NCI-H510A (cell line): ENCODE results near the gene FAXDC2.

Source experiments
- DNase-seq: peaks from one replicate; lab custom pipeline; 2025; lab: John Stamatoyannopoulos, UW

Gene FAXDC2

GRCh38 chr5:154850255-154851062 lies at the start of gene FAXDC2:
FAXDC2 (minus strand) TSS chr5:154850603; CDS start chr5:154838178, 12,425 bp downstream.
- no peak for DNase-seq

- no peak for DNase-seq
Measured at GRCh38 chr5:154900066-154900465, 49.7 kb upstream of the FAXDC2 start.

GRCh38 chr5:154899151-154899816 lies 48.9 kb upstream of the FAXDC2 start:
- DNase-seq = no peak

GRCh38 chr5:154898210-154898609 lies 47.8 kb upstream of the FAXDC2 start:
- no peak for DNase-seq

DNA sequence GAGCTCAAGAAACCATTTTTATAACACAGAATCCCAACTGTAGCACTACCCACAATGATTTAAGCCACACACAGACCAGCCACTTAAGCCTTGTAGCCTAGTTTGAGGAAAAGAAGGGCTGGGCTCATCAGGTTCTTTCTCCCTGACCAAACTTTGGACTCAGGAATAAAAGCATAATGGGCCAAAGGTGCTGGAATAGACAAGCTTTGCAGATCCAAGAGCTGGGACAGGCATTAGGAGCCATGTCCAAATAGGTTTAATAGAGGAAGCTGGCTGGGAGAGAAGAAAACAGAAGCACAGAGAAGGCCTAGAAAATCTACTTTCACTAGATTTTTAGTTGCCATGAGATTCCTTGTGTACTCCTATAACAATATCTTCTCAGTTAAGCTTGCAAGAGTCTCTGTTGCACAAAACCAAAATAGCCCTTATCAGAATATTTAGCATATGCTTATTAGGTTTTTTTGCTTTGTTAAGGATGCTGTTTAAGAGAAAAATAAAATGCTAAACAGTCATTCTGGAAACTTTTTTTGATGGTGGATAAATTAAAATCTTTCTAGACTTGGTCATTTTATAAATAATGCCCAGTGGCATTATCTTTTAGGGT lies 46.3 kb upstream of the FAXDC2 start:
- no peak for DNase-seq

- no peak for DNase-seq
Measured at GRCh38 chr5:154895606-154896561, 45.5 kb upstream of the FAXDC2 start.

DNA sequence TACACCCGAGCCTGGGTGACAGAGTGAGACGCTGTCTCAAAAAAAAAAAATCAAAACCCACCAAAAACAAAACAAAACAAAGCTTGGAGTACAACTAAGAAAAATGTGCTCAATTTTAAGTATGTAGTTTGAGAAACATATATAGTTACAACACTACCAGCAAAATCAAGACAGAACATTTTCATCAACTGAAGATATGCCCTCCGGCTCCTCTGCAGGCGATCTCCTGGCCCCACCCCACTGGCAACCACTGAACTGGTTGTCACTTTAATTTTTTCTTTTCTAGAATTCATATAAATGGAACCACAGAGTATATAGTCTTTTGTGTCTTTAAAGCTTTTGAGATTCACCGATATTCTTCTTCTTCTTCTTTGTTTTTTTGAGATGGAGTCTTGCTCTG lies 43.0 kb upstream of the FAXDC2 start:
- no peak for DNase-seq

- DNase-seq = no peak
Measured at GRCh38 chr5:154892369-154892771, 42.0 kb upstream of the FAXDC2 start.

DNA sequence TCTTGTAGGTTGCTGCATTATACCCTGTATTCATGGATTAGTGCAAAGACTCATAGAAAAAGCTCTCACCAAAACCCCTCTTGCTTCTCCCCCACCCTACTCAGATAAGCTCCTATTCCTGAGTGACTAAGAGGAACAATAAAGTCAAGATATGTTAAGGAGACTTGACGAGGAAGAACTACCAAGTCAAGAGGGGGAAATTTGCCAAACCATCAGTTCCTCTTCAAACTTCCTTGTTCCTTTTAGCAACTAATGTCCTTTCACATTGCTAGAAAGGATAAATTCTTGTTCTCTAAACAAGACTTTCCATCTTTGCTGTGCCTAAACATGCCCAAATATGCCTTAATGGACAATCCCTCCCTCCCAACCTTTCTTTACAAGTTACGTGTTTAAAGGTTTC lies 35.0 kb upstream of the FAXDC2 start:
- DNase-seq = no peak

DNA sequence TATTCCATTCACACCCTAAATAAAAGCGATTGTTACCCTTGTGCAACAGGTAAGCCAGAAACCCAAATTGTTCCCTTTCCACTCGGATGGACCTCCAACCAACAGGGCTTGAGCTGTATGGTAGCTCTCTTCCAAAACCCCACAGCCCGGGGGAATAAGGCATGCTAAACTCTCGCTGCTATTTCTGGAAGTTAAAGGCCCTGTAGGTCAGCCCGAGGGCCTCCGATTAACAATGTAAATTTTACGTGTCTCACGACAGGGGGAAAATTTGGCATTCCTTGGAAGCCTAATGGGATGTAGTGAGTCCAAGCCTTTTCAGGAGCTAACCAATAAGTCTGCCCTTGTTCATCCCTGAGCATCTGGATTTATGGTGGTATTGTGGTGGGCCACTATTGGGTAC lies 34.0 kb upstream of the FAXDC2 start:
- DNase-seq = no peak

- DNase-seq = no peak
Measured at GRCh38 chr5:154881986-154882385, 31.6 kb upstream of the FAXDC2 start.

DNA sequence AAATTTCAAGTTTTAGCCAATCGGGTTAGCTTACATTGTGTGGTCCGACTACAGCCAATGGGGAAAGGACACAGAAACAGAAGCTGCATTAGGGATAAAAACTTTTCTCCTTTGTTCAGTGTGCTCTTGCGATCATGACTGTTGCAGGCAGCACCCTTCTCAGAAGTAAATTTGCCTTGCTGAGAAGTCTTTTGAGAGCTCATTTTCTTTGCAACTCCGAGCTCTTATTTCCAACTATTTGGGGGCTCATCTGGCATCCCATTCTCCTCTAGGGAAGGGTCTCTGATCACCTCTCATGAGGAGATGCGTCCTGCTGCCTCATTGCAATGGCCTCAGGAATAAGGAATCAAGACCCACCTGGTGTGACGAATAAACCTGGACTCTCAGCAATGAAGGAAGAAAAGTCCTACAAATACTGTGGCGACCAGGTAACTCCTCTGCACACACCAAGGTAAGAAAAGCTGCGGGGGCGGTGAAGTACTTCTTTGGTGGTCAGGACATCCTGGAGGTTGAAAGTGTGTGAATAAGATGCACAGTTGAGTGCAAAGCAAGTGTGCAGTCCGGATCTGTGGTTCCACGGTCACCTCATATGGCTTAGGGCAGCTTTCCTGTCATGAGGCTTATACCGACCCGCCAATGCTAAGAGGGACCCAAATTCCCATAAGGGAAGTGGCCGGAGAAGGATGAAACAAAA lies 28.4 kb upstream of the FAXDC2 start:
- no peak for DNase-seq

GRCh38 chr5:154873791-154874331 lies 23.5 kb upstream of the FAXDC2 start:
- no peak for DNase-seq

DNA sequence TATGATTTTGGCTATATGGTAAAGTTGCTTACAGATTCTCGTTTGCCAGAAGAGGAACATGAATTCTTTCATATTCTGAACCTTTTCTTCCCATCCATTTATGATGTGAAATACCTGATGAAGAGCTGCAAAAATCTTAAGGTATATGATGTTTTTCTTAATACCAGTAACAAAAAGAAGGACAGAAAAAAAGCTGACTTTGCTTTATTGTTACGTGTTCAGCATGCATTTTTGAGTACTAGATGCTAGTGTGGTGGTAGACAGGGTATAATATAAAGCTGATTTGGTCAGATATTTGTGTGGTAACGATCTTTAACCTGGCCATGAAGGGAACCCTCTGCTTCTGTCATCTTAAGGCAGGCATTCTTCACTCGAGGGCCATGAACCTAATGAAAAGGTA lies 21.3 kb upstream of the FAXDC2 start:
- DNase-seq = no peak

DNA sequence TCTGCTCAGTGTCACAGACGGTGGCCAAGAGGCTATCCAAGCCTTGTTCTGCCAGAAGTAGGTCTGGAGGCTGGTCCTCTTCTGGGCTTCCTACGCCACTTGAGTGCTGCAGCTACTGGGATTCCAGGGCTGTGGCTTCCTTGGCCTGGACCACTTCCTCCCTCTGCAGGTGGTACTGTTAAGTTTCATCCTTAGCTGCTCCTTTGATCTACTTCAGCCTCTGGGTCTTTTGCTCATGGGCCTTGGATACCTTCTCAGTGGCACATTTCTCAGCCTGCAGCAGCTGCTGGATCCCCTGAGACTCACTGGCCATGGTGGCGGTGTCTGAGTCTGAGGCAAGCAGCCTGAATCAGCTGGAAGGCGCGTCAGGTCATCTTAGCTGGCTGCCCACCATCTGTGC lies 18.3 kb upstream of the FAXDC2 start:
- DNase-seq = no peak

DNA sequence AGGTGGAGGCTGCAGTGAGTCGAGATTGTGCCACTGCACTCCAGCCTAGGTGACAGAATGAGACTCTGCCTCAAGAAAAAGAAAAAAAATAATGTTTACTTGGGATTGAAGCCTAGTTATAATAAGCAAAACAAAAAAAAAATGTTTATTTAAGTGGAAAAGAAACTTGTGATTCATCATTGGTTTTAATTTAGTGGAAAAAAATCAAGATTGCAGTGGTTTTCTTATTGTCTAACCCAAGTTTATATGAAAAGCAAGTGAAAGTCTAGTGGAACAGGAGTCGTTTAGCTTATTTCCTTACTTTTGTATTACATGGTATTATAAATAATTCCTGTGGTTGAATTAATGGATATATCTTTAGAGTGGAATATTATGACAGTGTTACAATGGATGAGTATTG lies 16.4 kb upstream of the FAXDC2 start:
- no peak for DNase-seq

DNA sequence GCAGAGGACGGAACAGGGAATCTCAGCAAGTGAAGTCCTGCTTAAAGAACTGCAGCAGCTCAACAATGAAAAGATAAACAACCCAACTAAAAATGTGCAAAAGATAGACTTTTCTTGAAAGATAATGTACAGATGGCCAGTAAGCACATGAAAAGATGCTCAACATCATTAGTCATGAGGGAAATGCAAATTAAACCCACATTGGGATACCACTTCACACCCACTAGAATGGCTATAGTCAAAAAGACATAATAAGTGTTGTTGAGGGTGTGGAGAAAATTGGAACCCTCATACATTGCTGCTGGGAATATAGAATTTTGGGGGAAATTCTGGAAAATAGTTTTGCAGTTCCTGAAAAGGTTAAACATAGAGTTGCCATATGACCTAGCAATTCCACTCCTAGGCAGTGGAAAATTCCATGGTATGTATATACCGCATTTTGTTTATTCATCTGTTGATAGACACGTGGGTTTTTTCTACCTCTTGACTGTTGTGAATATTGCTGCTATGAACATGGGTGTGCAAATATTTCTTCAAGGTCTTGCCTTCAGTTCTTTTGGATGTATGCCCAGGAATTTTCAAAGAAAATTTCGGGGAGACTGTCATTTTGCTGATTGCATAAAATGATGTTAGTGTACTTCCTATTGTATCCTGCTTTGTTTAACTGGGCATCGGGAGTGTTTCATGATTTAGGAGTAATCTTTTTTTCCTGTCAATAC lies 15.2 kb upstream of the FAXDC2 start:
- DNase-seq = no peak

DNA sequence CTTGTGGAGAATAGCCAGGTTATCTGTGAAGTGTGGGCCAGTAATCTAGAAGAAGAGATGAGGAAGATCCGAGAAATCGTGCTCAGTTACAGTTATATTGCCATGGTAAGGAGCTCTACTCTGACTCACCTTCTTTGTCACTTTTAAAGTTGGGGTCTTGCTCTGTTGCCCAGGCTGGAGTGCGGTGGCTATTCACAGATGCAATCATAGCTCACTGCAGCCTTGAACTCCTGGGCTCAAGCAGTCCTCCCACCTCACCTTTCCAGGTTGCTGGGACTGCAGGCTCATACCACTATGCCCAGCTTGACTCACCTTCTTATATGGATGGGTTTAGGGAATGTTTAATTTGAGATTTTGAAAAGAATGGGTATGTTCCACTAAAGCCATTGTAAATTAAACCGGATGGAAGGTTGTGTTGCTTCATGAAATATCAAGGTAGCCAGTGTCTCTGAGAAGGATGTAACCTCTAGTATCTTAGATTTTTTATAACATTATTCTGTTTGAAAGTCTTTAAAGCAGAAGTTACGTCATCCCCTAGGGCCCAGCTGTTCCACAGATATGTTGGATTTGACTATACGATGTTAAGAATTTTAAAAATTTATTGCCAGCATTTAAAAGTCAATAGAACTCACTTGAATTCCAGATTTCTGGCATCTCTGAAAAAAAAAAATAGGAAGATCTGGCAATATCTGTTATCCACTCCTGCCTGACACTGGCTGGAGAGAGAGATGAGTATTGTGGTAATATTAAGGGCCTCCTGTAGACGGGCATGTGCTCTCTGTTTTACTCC lies 13.1 kb upstream of the FAXDC2 start:
- no peak for DNase-seq

- DNase-seq = no peak
Measured at GRCh38 chr5:154862766-154863165, 12.4 kb upstream of the FAXDC2 start.

DNA sequence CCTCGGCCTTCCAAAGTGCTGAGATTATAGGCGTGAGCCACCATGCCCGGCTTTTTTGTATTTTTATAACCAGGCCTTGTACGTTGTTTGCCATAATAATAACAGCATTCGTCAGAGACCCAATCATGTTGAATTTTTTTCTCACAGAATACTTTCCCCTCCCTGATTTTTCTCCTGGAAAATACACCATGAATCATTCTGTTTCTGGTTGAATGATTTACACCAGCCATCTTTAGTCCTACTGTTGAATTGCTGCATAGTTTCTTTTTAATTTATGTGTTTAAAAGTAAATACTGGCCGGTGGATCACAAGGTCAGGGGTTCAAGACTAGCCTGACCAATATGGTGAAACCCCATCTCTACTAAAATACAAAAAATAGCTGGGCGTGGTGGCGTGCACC lies 11.5 kb upstream of the FAXDC2 start:
- DNase-seq = no peak
